G401 (cell line): Measurements from ENCODE around the gene ALDH3A1. TPM values are rescaled to one million over a fixed set of nuclear protein-coding genes. Genes with fewer than 3 reads are reported as not detected.
A peak's percentile ranks its signal among the peaks of the same experiment; 100 is the strongest.
"Not testable (repeated sequence)": the region's sequence is repeated elsewhere in the genome, so short reads cannot be mapped to it uniquely, and the experiment has no call there.

ENCODE experiments used
- DNase-seq: peaks from one replicate; pipeline ENCODE4 v3.0.0-alpha.2; 2015; ENCODE audit warnings: low spot score
- in situ Hi-C: cut with HindIII; loops from 2 replicates; pipeline ENCODE4 v1.10.0; 2016; ENCODE audit warnings: low sequenced_read_pairs, mixed read lengths
- total RNA-seq: library from RNA; depleted of rRNA; stranded (reverse); fragments of >200 nt; shearing (Covaris generic); gene quantifications from 2 replicates; pipeline ENCODE4 v1.2.3, GENCODE V29; 2014; rRNA removed

The ALDH3A1 gene
- total RNA-seq, result not detected in 2 replicates

- DNase-seq, result no peak
- in situ Hi-C loops, result no loop called here
Observed at GRCh38 chr17:19747829-19748806, at the start of gene ALDH3A1. ALDH3A1 (minus strand) TSS chr17:19748298; CDS start chr17:19745129, 3,169 bp downstream.

- DNase-seq, result no peak
- in situ Hi-C loops, result no loop called here
Observed at GRCh38 chr17:19796457-19796856, 48.4 kb upstream of the ALDH3A1 start.

GRCh38 chr17:19791918-19792550, 43.9 kb upstream of the ALDH3A1 start:
- in situ Hi-C loops, result no loop called here
- DNase-seq, result no peak

- peak; percentile 58 for DNase-seq
Observed at GRCh38 chr17:19787733-19788357, 39.7 kb upstream of the ALDH3A1 start.

GRCh38 chr17:19785854-19786253, 37.8 kb upstream of the ALDH3A1 start:
- in situ Hi-C loops, result no loop called here
- no peak for DNase-seq

More at GRCh38 chr17:19787733-19788357, 39.7 kb upstream of the ALDH3A1 start:
- in situ Hi-C loops, result no loop called here

- in situ Hi-C loops, result no loop called here
- DNase-seq, result no peak
Observed at GRCh38 chr17:19781488-19782458, 33.7 kb upstream of the ALDH3A1 start.

- no peak for DNase-seq
Observed at GRCh38 chr17:19780846-19781245, 32.7 kb upstream of the ALDH3A1 start.

GRCh38 chr17:19773534-19773933, 25.4 kb upstream of the ALDH3A1 start:
- DNase-seq, result no peak
- in situ Hi-C loops, result no loop called here

More at GRCh38 chr17:19780846-19781245, 32.7 kb upstream of the ALDH3A1 start:
- in situ Hi-C loops, result no loop called here

GRCh38 chr17:19771971-19772630, 24.0 kb upstream of the ALDH3A1 start:
- in situ Hi-C loops, result no loop called here
- DNase-seq, result no peak

- in situ Hi-C loops, result no loop called here
- DNase-seq, result no peak
Observed at GRCh38 chr17:19770985-19771735, 23.1 kb upstream of the ALDH3A1 start.

- DNase-seq, result no peak
- in situ Hi-C loops, result no loop called here
Observed at GRCh38 chr17:19769946-19770652, 22.0 kb upstream of the ALDH3A1 start.

- DNase-seq, result no peak
- in situ Hi-C loops, result no loop called here
Observed at GRCh38 chr17:19768046-19768782, 20.1 kb upstream of the ALDH3A1 start.

GRCh38 chr17:19766421-19767270, 18.5 kb upstream of the ALDH3A1 start:
- DNase-seq, result peak; percentile 82
- in situ Hi-C loops, result no loop called here

GRCh38 chr17:19766016-19766415, 17.9 kb upstream of the ALDH3A1 start:
- no peak for DNase-seq
- in situ Hi-C loops, result no loop called here

- DNase-seq, in situ Hi-C loops: not testable (repeated sequence)
Observed at GRCh38 chr17:19763991-19764390, 15.9 kb upstream of the ALDH3A1 start.
